ENCODE results near the gene KLHDC4. TPM values are rescaled to one million over a fixed set of nuclear protein-coding genes. Genes with fewer than 3 reads are reported as not detected.
"Not testable (repeated sequence)": the region's sequence is repeated elsewhere in the genome, so short reads cannot be mapped to it uniquely, and the experiment has no call there.

Gene KLHDC4
- total RNA-seq, 1 donor, result 27.7 TPM

GRCh38 chr16:87747626-87748414 lies 18.0 kb downstream of the KLHDC4 start:
- no peak for DNase-seq (ENCODE audit: low read depth in 2 of 3, low spot score in 2 of 3)

- DNase-seq (ENCODE audit: low read depth in 2 of 3, low spot score in 2 of 3), result no peak
Measured at GRCh38 chr16:87746178-87746577, 19.6 kb downstream of the KLHDC4 start.

- no peak for DNase-seq (ENCODE audit: low read depth in 2 of 3, low spot score in 2 of 3)
Measured at GRCh38 chr16:87744750-87745514, 20.9 kb downstream of the KLHDC4 start.

GRCh38 chr16:87742781-87743490 lies 22.9 kb downstream of the KLHDC4 start:
- DNase-seq (ENCODE audit: low read depth in 2 of 3, low spot score in 2 of 3), result no peak

- no peak for DNase-seq (ENCODE audit: low read depth in 2 of 3, low spot score in 2 of 3)
Measured at GRCh38 chr16:87741700-87742415, 23.9 kb downstream of the KLHDC4 start.

- DNase-seq (ENCODE audit: low read depth in 2 of 3, low spot score in 2 of 3), result no peak
Measured at GRCh38 chr16:87740909-87741424, 24.8 kb downstream of the KLHDC4 start.

GRCh38 chr16:87740441-87740840 lies 25.3 kb downstream of the KLHDC4 start:
- no peak for DNase-seq (ENCODE audit: low read depth in 2 of 3, low spot score in 2 of 3)

GRCh38 chr16:87739801-87740200 lies 26.0 kb downstream of the KLHDC4 start:
- no peak for DNase-seq (ENCODE audit: low read depth in 2 of 3, low spot score in 2 of 3)

GRCh38 chr16:87736008-87736382 lies 29.8 kb downstream of the KLHDC4 start:
- DNase-seq (ENCODE audit: low read depth in 2 of 3, low spot score in 2 of 3), result no peak

GRCh38 chr16:87735270-87736007 lies 30.3 kb downstream of the KLHDC4 start:
- DNase-seq (ENCODE audit: low read depth in 2 of 3, low spot score in 2 of 3), result no peak

- no peak for DNase-seq (ENCODE audit: low read depth in 2 of 3, low spot score in 2 of 3)
Measured at GRCh38 chr16:87734644-87735043, 31.1 kb downstream of the KLHDC4 start.

- DNase-seq (ENCODE audit: low read depth in 2 of 3, low spot score in 2 of 3), result no peak
Measured at GRCh38 chr16:87733190-87733589, 32.6 kb downstream of the KLHDC4 start.

GRCh38 chr16:87731607-87732006 lies 34.2 kb downstream of the KLHDC4 start:
- DNase-seq (ENCODE audit: low read depth in 2 of 3, low spot score in 2 of 3), result no peak

- DNase-seq (ENCODE audit: low read depth in 2 of 3, low spot score in 2 of 3), result no peak
Measured at GRCh38 chr16:87729266-87729954, 36.4 kb downstream of the KLHDC4 start.

- no peak for DNase-seq (ENCODE audit: low read depth in 2 of 3, low spot score in 2 of 3)
Measured at GRCh38 chr16:87728026-87728425, 37.8 kb downstream of the KLHDC4 start.

GRCh38 chr16:87727346-87727745 lies 38.4 kb downstream of the KLHDC4 start:
- no peak for DNase-seq (ENCODE audit: low read depth in 2 of 3, low spot score in 2 of 3)

- not testable (repeated sequence) for DNase-seq (ENCODE audit: low read depth in 2 of 3, low spot score in 2 of 3)
Measured at GRCh38 chr16:87726577-87726976, 39.2 kb downstream of the KLHDC4 start.

- no peak for DNase-seq (ENCODE audit: low read depth in 2 of 3, low spot score in 2 of 3)
Measured at GRCh38 chr16:87725596-87726235, 40.1 kb downstream of the KLHDC4 start.

All from hematopoietic multipotent progenitor cell (in vitro differentiated cells).